AG09309 (cell line): ENCODE data around the gene ARHGEF38.

ENCODE experiments used
- DNase-seq: peaks from one replicate; pipeline ENCODE4 v3.0.0-alpha.2; 2010; ENCODE audit warnings: low read depth
- H3K4me3 ChIP-seq: 2 replicates; pipeline ENCODE4 v1.5.1; 2011; ENCODE audit warnings: mild to moderate bottlenecking, low read depth, low read length, moderate library complexity; ENCODE audit not compliant: control insufficient read depth
- TF ChIP-seq, protein P1 (sequence below): IDR thresholded peaks from 2 replicates; pipeline ENCODE4 v1.5.1; 2011; ENCODE audit warnings: mild to moderate bottlenecking, low read depth, low read length, inconsistent platforms; ENCODE audit not compliant: insufficient read depth, control insufficient read depth; ENCODE audit errors: missing control alignments

ARHGEF38 gene

DNA sequence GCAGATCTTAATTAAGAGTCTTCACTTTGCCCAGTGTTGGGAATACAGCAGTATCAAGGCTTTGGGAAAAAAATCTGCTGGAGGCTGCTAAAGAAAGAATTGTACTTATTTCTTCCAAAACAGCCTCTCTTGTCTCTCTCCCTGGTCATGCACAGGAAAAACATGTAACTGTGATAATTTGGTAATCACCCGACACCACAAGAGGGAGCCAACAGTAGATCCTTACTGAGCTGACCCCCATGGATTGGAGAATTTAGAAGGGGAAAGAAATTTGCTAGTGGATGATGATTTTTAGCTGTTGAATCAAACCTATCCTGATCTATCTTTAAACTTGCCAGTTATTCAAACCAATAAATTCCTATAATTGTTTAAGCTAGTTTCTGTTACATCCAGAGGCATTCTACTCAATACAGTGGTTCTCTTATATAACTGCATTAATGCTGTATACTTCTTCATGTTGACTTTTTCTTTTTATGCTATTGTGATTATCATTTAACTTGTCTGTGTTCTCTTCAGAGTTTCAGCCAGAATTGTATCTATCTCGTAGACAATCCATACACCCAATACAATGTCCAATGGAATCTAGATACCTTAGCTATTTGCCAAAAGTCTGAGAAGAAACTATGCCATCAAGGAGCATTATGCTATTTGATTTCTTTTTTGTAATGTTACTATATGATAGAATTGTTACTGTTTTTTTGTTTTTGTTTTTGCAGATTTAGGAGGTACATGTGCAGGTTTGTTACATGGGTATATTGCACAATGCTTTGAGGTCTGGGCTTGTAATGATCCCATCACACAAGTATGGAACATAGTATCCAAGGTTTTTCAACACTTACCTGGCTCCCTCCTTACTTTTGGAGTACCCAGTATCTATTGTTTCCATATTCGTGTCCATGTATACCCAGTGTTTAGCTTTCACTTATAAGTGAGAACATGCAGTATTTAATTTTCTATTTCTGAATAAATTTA is 31.3 kb upstream of the ARHGEF38 start:
- DNase-seq: no peak
- TF ChIP-seq, protein P1, sequence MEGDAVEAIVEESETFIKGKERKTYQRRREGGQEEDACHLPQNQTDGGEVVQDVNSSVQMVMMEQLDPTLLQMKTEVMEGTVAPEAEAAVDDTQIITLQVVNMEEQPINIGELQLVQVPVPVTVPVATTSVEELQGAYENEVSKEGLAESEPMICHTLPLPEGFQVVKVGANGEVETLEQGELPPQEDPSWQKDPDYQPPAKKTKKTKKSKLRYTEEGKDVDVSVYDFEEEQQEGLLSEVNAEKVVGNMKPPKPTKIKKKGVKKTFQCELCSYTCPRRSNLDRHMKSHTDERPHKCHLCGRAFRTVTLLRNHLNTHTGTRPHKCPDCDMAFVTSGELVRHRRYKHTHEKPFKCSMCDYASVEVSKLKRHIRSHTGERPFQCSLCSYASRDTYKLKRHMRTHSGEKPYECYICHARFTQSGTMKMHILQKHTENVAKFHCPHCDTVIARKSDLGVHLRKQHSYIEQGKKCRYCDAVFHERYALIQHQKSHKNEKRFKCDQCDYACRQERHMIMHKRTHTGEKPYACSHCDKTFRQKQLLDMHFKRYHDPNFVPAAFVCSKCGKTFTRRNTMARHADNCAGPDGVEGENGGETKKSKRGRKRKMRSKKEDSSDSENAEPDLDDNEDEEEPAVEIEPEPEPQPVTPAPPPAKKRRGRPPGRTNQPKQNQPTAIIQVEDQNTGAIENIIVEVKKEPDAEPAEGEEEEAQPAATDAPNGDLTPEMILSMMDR: peak; percentile 58
- H3K4me3 ChIP-seq: no peak overlapping the region

DNA sequence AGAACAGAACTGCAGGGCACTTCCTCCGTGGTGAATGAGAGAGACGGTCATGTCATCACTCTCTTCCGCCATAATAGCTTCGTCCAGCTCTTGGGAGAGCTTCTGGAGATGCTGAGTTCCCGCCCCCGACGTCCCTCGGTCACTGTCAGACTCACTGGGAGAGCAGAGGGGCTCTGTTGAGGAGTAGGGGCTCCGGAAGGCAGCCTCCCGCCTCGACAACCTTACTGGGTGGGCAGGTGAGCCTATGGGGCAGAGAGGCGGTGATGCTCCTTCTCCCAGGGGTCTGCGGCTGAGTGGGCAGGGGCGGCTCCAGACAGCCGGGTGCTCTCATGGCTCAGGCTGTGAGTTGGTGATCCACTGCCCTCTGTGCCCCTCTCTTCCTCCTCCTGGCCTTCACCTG is 25.8 kb upstream of the ARHGEF38 start:
- DNase-seq: no peak
- H3K4me3 ChIP-seq: no peak overlapping the region
- TF ChIP-seq, protein P1: no peak

DNA sequence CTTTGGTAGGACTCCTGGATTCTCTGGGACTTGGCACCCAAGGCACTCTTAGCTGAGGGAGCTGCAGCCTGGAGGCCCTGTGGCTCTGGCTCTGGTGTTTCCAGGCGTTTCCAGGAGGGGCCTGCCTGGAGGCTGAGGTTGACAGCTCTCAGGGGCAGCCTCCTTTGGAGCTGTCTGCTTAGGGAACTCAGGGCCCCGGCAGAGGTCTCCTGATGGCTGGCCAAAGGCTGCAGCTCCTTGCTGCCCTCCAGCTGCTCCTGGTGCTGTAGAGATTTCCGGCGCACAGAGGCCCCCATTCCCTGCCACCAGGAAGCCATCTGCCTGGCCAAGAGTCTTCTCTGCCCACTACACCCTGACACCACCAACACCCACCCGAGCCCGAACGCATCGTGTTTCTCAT is 25.3 kb upstream of the ARHGEF38 start:
- no peak overlapping the region for H3K4me3 ChIP-seq
- DNase-seq: no peak
- TF ChIP-seq, protein P1: no peak

DNA sequence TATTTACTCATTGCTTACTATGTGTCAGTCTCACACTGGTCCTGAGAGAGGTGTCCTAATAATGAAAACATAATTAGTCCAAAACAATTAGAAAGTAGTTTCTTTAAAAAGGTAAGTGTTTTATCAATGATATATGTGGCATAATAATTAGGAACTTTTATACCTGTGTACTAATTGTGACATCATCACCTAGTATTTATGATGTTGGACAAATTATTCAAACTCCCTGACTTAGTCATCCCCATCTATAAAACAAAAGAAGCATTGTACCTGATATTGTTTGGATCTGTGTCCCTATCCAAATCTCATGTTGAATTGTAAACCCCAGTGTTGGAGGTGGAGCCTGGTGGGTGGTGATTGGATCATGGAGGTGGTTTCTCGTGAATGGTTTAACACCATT is 15.8 kb upstream of the ARHGEF38 start:
- DNase-seq: no peak
- no peak overlapping the region for H3K4me3 ChIP-seq
- TF ChIP-seq, protein P1: no peak

DNA sequence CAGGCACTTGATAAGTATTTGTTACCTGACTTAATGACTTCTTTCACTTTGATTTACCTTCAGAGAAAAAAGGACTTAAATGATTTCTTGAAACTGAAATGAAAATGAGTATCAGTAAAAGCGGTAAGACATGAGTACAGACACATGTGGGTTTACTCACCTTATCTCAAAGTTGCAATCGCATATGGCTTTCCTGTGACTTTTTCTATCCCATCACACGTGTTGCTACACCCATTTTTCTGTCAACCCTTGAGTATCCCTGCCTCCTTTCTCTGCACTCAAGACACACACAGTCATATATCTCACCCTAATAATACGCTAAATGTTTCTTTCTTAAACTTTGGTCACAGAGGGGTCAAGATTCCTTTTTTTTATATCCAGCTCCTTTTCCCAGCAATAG is 11.0 kb upstream of the ARHGEF38 start:
- TF ChIP-seq, protein P1: no peak
- DNase-seq: no peak
- H3K4me3 ChIP-seq: no peak overlapping the region

DNA sequence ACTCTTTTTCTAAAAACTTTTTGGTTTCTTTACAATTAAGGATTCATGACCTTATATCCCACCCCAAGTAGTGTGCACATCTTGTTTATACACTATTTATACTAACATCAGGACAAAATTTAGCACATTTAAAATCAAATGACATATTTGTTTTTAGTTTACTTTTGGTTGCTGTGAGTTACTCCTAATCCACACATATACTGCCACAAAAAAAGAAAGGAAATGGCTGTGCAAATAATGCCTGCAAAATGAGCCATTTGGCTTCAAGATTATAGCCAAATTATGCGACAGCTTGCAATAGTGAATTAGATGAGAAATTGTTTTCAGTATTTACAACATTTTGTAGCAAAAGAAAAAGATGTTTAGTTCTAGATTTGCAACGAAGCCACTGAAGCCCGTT is 10.4 kb upstream of the ARHGEF38 start:
- TF ChIP-seq, protein P1: no peak
- no peak overlapping the region for H3K4me3 ChIP-seq
- no peak for DNase-seq
